HG03439 (cell line): ENCODE measurements around the gene SLC25A45.

Experiments
- ATAC-seq: cut with Tn5 transposase; IDR thresholded peaks from one replicate; pipeline ENCODE4 v1.9.1; 2021; ENCODE audit warnings: mild to moderate bottlenecking, moderate library complexity; ENCODE audit not compliant: unreplicated experiment

SLC25A45 gene

GRCh38 chr11:65327021-65327420 is 55.4 kb downstream of the SLC25A45 start:
- ATAC-seq: no peak

GRCh38 chr11:65325435-65325834 is 57.0 kb downstream of the SLC25A45 start:
- ATAC-seq: no peak
